ENCODE data around the gene EPHA7.

EPHA7 gene

DNA sequence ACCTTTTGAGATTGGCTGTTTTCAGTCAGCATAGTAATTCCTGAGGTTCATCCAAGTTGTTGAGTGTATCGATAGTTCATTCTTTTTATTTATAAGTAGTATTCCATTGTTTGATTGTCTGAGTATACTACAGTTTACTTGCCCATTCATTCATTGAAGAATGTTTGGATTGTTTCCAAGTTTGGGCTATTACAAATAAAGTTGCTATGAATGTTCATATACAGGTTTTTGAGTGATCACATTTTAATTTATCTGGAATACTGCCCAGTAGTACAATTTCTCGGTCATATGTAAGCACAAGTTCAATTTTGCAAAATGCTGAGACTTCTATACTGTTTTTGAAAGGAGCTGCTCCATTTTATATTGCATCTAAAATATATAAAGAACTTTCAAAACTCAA is 14.2 kb upstream of the EPHA7 start:
- CTCF ChIA-PET: interaction anchor here (3.0 kb wide), 1 partner anchor 10 kb away, joined by 28 read pairs; no protein-coding TSS in a partner anchor

GRCh38 chr6:93424303-93425064 is 5.1 kb upstream of the EPHA7 start:
- no peak overlapping the region for H3K27ac ChIP-seq (ENCODE audit: extremely low read depth, low read depth, low read length)
- ChIA-PET POLR2A (no interaction called here), CTCF (interaction anchor here (0.5 to 2.6 kb wide), 51 partner anchors 8 to 1668 kb away, joined by 3 to 28 read pairs (median 3); no protein-coding TSS in a partner anchor)
- H3K4me1 ChIP-seq (ENCODE audit: control insufficient read depth, insufficient read depth, low read length): peaks cover 7% of the 10 kb centered on the region; the same call in 1 of the 2 replicates
- no peak overlapping the region for H3K4me3 ChIP-seq (ENCODE audit: low read depth, low read length)
- H3K9me3 ChIP-seq (ENCODE audit: control insufficient read depth, insufficient read depth, low read depth, low read length): no peaks in the 10 kb centered on the region
- no peaks in the 10 kb centered on the region for H3K36me3 ChIP-seq (ENCODE audit: control insufficient read depth in 2 of 2, insufficient read depth in 1 of 2, low read length in 2 of 2)
- TF ChIP-seq ZNF654 (tag by site-specific recombination; IDR thresholded peaks at IDR 0.05; ENCODE audit: low read depth) (peak; percentile 57), GFI1B (tag by site-specific recombination; IDR thresholded peaks at IDR 0.05) (no peak)

More for the DNA sequence above, 14.2 kb upstream of the EPHA7 start:
- Histone ChIP-seq H3K4me3 (ENCODE audit: low read depth, low read length) (no peak overlapping the region), H3K36me3 (ENCODE audit: control insufficient read depth in 2 of 2, insufficient read depth in 1 of 2, low read length in 2 of 2) (no peaks in the 10 kb centered on the region), H3K4me1 (ENCODE audit: control insufficient read depth, insufficient read depth, low read length) (no peaks in the 10 kb centered on the region), H3K27ac (ENCODE audit: extremely low read depth, low read depth, low read length) (no peak overlapping the region), H3K9me3 (ENCODE audit: control insufficient read depth, insufficient read depth, low read depth, low read length) (no peaks in the 10 kb centered on the region)
- POLR2A ChIA-PET: no interaction called here
- TF ChIP-seq SP7 (tag by site-specific recombination; IDR thresholded peaks at IDR 0.05) (no peak), ZNF324 (tag by site-specific recombination; IDR thresholded peaks at IDR 0.05) (no peak), ZNF544 (tag by site-specific recombination; IDR thresholded peaks at IDR 0.05) (no peak), ZSCAN5A (tag by site-specific recombination; IDR thresholded peaks at IDR 0.05) (no peak), SETDB1 (IDR thresholded peaks at IDR 0.05; ENCODE audit: insufficient read length, low read length) (no peak), ZNF394 (tag by site-specific recombination; IDR thresholded peaks at IDR 0.05; ENCODE audit: borderline replicate concordance) (no peak), ZNF335 (tag by site-specific recombination; conservative IDR thresholded peaks at IDR 0.05) (no peak), ZNF18 (tag by site-specific recombination; IDR thresholded peaks at IDR 0.05) (no peak), WT1 (tag by site-specific recombination; IDR thresholded peaks at IDR 0.05) (no peak), ZNF214 (tag by site-specific recombination; IDR thresholded peaks at IDR 0.05; ENCODE audit: borderline replicate concordance) (no peak)

GRCh38 chr6:93423542-93423941 is 4.2 kb upstream of the EPHA7 start:
- H3K36me3 ChIP-seq (ENCODE audit: control insufficient read depth in 2 of 2, insufficient read depth in 1 of 2, low read length in 2 of 2): no peaks in the 10 kb centered on the region
- no peak overlapping the region for H3K4me3 ChIP-seq (ENCODE audit: low read depth, low read length)
- CTCF ChIA-PET: interaction anchor here (0.6 to 2.6 kb wide), 60 partner anchors 9 to 1858 kb away, joined by 3 to 28 read pairs (median 4); no protein-coding TSS in a partner anchor
- no peak for TF ChIP-seq ZNF701 (tag by site-specific recombination; IDR thresholded peaks at IDR 0.05)
- TF ChIP-seq ZNF654 (tag by site-specific recombination; IDR thresholded peaks at IDR 0.05; ENCODE audit: low read depth): peak; percentile 28
- no peak for TF ChIP-seq ZNF529 (tag by site-specific recombination; IDR thresholded peaks at IDR 0.05; ENCODE audit: insufficient replicate concordance)
- no peak for TF ChIP-seq ZNF544 (tag by site-specific recombination; IDR thresholded peaks at IDR 0.05)
- TF ChIP-seq ZNF660 (tag by site-specific recombination; IDR thresholded peaks at IDR 0.05): peak; percentile 63; the same call in 1 of the 2 replicates
- TF ChIP-seq, protein P1, sequence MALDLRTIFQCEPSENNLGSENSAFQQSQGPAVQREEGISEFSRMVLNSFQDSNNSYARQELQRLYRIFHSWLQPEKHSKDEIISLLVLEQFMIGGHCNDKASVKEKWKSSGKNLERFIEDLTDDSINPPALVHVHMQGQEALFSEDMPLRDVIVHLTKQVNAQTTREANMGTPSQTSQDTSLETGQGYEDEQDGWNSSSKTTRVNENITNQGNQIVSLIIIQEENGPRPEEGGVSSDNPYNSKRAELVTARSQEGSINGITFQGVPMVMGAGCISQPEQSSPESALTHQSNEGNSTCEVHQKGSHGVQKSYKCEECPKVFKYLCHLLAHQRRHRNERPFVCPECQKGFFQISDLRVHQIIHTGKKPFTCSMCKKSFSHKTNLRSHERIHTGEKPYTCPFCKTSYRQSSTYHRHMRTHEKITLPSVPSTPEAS (tag by site-specific recombination; IDR thresholded peaks at IDR 0.05): peak; percentile 18; the same call in 1 of the 2 replicates
- 0 out of 2 replicates have a peak, but pooled peaks have one; percentile 29 for TF ChIP-seq CTCF (tag by site-specific recombination; IDR thresholded peaks at IDR 0.05)
- peaks cover 7% of the 10 kb centered on the region; the same call in 1 of the 2 replicates for H3K4me1 ChIP-seq (ENCODE audit: control insufficient read depth, insufficient read depth, low read length)
- no peaks in the 10 kb centered on the region for H3K9me3 ChIP-seq (ENCODE audit: control insufficient read depth, insufficient read depth, low read depth, low read length)
- POLR2A ChIA-PET: no interaction called here
- H3K27ac ChIP-seq (ENCODE audit: extremely low read depth, low read depth, low read length): no peak overlapping the region
